Putamen (tissue), 1 donor: ENCODE data around the gene GRIK4.
"Not testable (repeated sequence)": the region's sequence is repeated elsewhere in the genome, so short reads cannot be mapped to it uniquely, and the experiment has no call there.

Experiments used
- DNase-seq: peaks from one replicate; pipeline ENCODE4 v3.0.0-alpha.2; 2016; ENCODE audit warnings: low spot score

GRIK4 gene

GRCh38 chr11:120781486-120782120 is 270.1 kb downstream of the GRIK4 start:
- no peak for DNase-seq

- no peak for DNase-seq
Measured at GRCh38 chr11:120784566-120785251, 273.2 kb downstream of the GRIK4 start.

- DNase-seq: no peak
Measured at GRCh38 chr11:120785576-120785975, 274.0 kb downstream of the GRIK4 start.

GRCh38 chr11:120786206-120786735 is 274.7 kb downstream of the GRIK4 start:
- no peak for DNase-seq

GRCh38 chr11:120787224-120787623 is 275.7 kb downstream of the GRIK4 start:
- not testable (repeated sequence) for DNase-seq

- no peak for DNase-seq
Measured at GRCh38 chr11:120789391-120789790, 277.8 kb downstream of the GRIK4 start.

GRCh38 chr11:120792306-120792705 is 280.8 kb downstream of the GRIK4 start:
- DNase-seq: no peak

- no peak for DNase-seq
Measured at GRCh38 chr11:120793150-120793549, 281.6 kb downstream of the GRIK4 start.

GRCh38 chr11:120793806-120794479 is 282.4 kb downstream of the GRIK4 start:
- DNase-seq: no peak

- DNase-seq: no peak
Measured at GRCh38 chr11:120794748-120795147, 283.2 kb downstream of the GRIK4 start.

- DNase-seq: no peak
Measured at GRCh38 chr11:120795185-120795584, 283.6 kb downstream of the GRIK4 start.

GRCh38 chr11:120797143-120797542 is 285.6 kb downstream of the GRIK4 start:
- DNase-seq: no peak

GRCh38 chr11:120798854-120799253 is 287.3 kb downstream of the GRIK4 start:
- DNase-seq: no peak

- no peak for DNase-seq
Measured at GRCh38 chr11:120800206-120800605, 288.7 kb downstream of the GRIK4 start.

GRCh38 chr11:120801801-120802689 is 290.5 kb downstream of the GRIK4 start:
- DNase-seq: peak; percentile 34

- DNase-seq: no peak
Measured at GRCh38 chr11:120805960-120806555, 294.5 kb downstream of the GRIK4 start.

- DNase-seq: no peak
Measured at GRCh38 chr11:120807414-120808150, 296.0 kb downstream of the GRIK4 start.

- DNase-seq: no peak
Measured at GRCh38 chr11:120808616-120809050, 297.1 kb downstream of the GRIK4 start.

- no peak for DNase-seq
Measured at GRCh38 chr11:120810251-120810650, 298.7 kb downstream of the GRIK4 start.

- no peak for DNase-seq
Measured at GRCh38 chr11:120811199-120811598, 299.7 kb downstream of the GRIK4 start.

GRCh38 chr11:120811731-120812130 is 300.2 kb downstream of the GRIK4 start:
- DNase-seq: no peak
